SU-DHL-6 (cell line): ENCODE data around the gene ZCCHC7.
"Not testable (repeated sequence)": the region's sequence is repeated elsewhere in the genome, so short reads cannot be mapped to it uniquely, and the experiment has no call there.

Experiments used
- H2AFZ ChIP-seq: fragments of 200-600 bp; sonication (generic); 2 replicates; pipeline ENCODE4 v1.6.1; 2014; ENCODE audit warnings: low read depth, mild to moderate bottlenecking, moderate library complexity, mixed read lengths, antibody characterized with exemption, low read length; ENCODE audit not compliant: severe bottlenecking
- H3F3A ChIP-seq: fragments of 200-600 bp; shearing (Covaris generic); 2 replicates; pipeline ENCODE4 v1.6.0; 2016; ENCODE audit warnings: antibody characterized with exemption, mild to moderate bottlenecking; ENCODE audit not compliant: insufficient read depth
- H3K27ac ChIP-seq: fragments of 200-600 bp; sonication (generic); 2 replicates; pipeline ENCODE4 v1.5.1; 2016; ENCODE audit warnings: low read depth, mild to moderate bottlenecking, low read length, moderate library complexity, mixed read lengths
- H3K27me3 ChIP-seq: fragments of 200-600 bp; sonication (generic), shearing (Covaris generic); 2 replicates; pipeline ENCODE4 v1.6.0; 2014; ENCODE audit warnings: mild to moderate bottlenecking, low read length
- H3K36me3 ChIP-seq: fragments of 200-600 bp; sonication (generic); 2 replicates; pipeline ENCODE4 v1.6.1; 2014; ENCODE audit warnings: mild to moderate bottlenecking, low read length, mixed read lengths
- H3K4me2 ChIP-seq: fragments of 300-600, 200-600 bp; shearing (Covaris generic), sonication (generic); 2 replicates; pipeline ENCODE4 v1.6.0; 2014; ENCODE audit warnings: low read length, low read depth, mild to moderate bottlenecking; ENCODE audit not compliant: poor library complexity, severe bottlenecking
- H3K4me3 ChIP-seq: fragments of 200-600 bp; sonication (generic); 2 replicates; pipeline ENCODE4 v1.5.1; 2014; ENCODE audit warnings: antibody characterized with exemption, low read length, mild to moderate bottlenecking, mixed read lengths; ENCODE audit not compliant: insufficient read depth, poor library complexity, severe bottlenecking
- H3K79me2 ChIP-seq: fragments of 200-600 bp; sonication (generic); 2 replicates; pipeline ENCODE4 v1.6.1; 2014; ENCODE audit warnings: mild to moderate bottlenecking, low read length, moderate library complexity; ENCODE audit not compliant: insufficient read depth
- H3K9ac ChIP-seq: fragments of 200-600 bp; sonication (generic); 2 replicates; pipeline ENCODE4 v1.7.0; 2014; ENCODE audit warnings: mild to moderate bottlenecking, low read length
- H3K9me2 ChIP-seq: fragments of 200-600 bp; sonication (generic); replicated peaks from 2 replicates; pipeline ENCODE4 v1.6.1; 2014; ENCODE audit warnings: low read length; ENCODE audit not compliant: insufficient read depth
- H3K9me3 ChIP-seq: fragments of 200-600 bp; sonication (generic); 2 replicates; pipeline ENCODE4 v1.6.1; 2014; ENCODE audit warnings: low read length, mixed read lengths; ENCODE audit not compliant: insufficient read depth
- H4K20me1 ChIP-seq: fragments of 200-600 bp; sonication (generic); 2 replicates; pipeline ENCODE4 v1.6.1; 2014; ENCODE audit warnings: low read depth, mild to moderate bottlenecking, antibody characterized with exemption, low read length, moderate library complexity, mixed read lengths
- EZH2phosphoT487 ChIP-seq: fragments of 200-600 bp; sonication (generic), shearing (Covaris generic); conservative IDR thresholded peaks from 2 replicates; pipeline ENCODE4 v1.6.1; 2018; ENCODE audit warnings: mild to moderate bottlenecking, antibody characterized with exemption, low read length, moderate library complexity, mixed read lengths
- TF ChIP-seq, protein P1 (sequence below): fragments of 200-600 bp; sonication (generic); IDR thresholded peaks from one replicate; pipeline ENCODE4 v1.5.1; 2017; ENCODE audit warnings: antibody characterized with exemption, mild to moderate bottlenecking, low read length, moderate library complexity; ENCODE audit not compliant: insufficient read depth, poor library complexity, severe bottlenecking

The ZCCHC7 gene

DNA sequence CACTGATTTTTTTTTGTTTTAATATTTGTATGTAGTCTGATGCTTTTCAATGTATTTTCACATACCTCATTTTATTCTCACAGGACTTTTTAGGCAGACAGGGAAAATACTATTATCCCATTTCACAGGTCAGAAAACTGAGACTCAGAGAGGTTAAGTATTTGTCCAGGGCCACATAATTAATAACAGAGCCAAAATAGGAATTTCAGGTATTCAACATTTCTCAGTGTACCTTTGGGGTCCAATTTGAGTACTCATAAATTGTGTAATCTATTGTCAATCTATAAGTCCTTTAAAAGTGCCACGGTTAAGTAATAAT is 181.4 kb downstream of the ZCCHC7 start:
- Histone ChIP-seq H3K27ac (peak overlapping the region; percentile 98), H3K4me2 (peak overlapping the region; percentile 95), H4K20me1 (no peaks in the 10 kb centered on the region), H3K9ac (peak overlapping the region; percentile 60), H3K4me3 (peak overlapping the region; percentile 32), H3K9me3 (no peaks in the 10 kb centered on the region), H3K36me3 (peaks cover 16% of the 10 kb centered on the region), H3K9me2 (no peaks in the 10 kb centered on the region), H3K79me2 (peaks cover 83% of the 10 kb centered on the region), H3K27me3 (no peaks in the 10 kb centered on the region), H2AFZ (no peak overlapping the region), H3F3A (peaks cover 83% of the 10 kb centered on the region)
- TF ChIP-seq, protein P1, sequence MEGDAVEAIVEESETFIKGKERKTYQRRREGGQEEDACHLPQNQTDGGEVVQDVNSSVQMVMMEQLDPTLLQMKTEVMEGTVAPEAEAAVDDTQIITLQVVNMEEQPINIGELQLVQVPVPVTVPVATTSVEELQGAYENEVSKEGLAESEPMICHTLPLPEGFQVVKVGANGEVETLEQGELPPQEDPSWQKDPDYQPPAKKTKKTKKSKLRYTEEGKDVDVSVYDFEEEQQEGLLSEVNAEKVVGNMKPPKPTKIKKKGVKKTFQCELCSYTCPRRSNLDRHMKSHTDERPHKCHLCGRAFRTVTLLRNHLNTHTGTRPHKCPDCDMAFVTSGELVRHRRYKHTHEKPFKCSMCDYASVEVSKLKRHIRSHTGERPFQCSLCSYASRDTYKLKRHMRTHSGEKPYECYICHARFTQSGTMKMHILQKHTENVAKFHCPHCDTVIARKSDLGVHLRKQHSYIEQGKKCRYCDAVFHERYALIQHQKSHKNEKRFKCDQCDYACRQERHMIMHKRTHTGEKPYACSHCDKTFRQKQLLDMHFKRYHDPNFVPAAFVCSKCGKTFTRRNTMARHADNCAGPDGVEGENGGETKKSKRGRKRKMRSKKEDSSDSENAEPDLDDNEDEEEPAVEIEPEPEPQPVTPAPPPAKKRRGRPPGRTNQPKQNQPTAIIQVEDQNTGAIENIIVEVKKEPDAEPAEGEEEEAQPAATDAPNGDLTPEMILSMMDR, result no peak
- no peak for TF ChIP-seq EZH2phosphoT487

- peak overlapping the region; percentile 60 for H3K9ac ChIP-seq
These were observed 181.9 kb downstream of the ZCCHC7 start for GRCh38 chr9:37302277-37302676.

DNA sequence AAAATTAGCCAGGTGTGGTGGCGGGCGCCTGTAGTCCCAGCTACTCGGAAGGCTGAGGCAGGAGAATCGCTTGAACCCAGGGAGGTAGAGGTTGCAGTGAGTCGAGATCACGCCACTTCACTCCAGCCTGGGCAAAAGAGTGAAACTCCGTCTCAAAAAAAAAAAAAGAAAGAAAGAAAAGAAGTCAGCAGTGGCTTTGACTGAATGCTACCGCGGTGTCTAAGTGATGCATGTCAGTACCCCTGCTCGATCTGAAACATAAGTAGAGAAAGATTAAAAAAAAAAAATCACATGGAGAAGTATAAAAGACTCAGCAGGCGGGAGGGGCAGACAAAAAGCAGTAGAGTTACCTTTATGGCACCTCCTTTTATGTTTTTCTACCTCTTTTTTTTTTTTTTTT is 182.9 kb downstream of the ZCCHC7 start:
- H3K9me2 ChIP-seq, H3K27me3 ChIP-seq, H4K20me1 ChIP-seq, H2AFZ ChIP-seq, H3K9me3 ChIP-seq: not testable (repeated sequence)
- H3K9ac ChIP-seq, result peak overlapping the region; percentile 60
- H3K79me2 ChIP-seq, result peaks cover 82% of the 10 kb centered on the region
- peak overlapping the region; percentile 98 for H3K27ac ChIP-seq
- H3K4me3 ChIP-seq, result peak overlapping the region; percentile 45
- peaks cover 30% of the 10 kb centered on the region for H3K36me3 ChIP-seq
- peak overlapping the region; percentile 95 for H3K4me2 ChIP-seq
- H3F3A ChIP-seq, result peaks cover 84% of the 10 kb centered on the region

More at GRCh38 chr9:37302277-37302676, 181.9 kb downstream of the ZCCHC7 start:
- H3K36me3 ChIP-seq, result peaks cover 20% of the 10 kb centered on the region
- no peaks in the 10 kb centered on the region for H4K20me1 ChIP-seq
- H3K9me2 ChIP-seq, result no peaks in the 10 kb centered on the region
- no peak for TF ChIP-seq EZH2phosphoT487
- TF ChIP-seq, protein P1, result no peak
- peaks cover 84% of the 10 kb centered on the region for H3F3A ChIP-seq
- peak overlapping the region; percentile 98 for H3K27ac ChIP-seq
- H3K9me3 ChIP-seq, result no peaks in the 10 kb centered on the region
- H3K79me2 ChIP-seq, result peaks cover 82% of the 10 kb centered on the region
- peak overlapping the region; percentile 95 for H3K4me2 ChIP-seq
- H3K4me3 ChIP-seq, result peak overlapping the region; percentile 45
- H2AFZ ChIP-seq, result no peak overlapping the region
- H3K27me3 ChIP-seq, result no peaks in the 10 kb centered on the region

DNA sequence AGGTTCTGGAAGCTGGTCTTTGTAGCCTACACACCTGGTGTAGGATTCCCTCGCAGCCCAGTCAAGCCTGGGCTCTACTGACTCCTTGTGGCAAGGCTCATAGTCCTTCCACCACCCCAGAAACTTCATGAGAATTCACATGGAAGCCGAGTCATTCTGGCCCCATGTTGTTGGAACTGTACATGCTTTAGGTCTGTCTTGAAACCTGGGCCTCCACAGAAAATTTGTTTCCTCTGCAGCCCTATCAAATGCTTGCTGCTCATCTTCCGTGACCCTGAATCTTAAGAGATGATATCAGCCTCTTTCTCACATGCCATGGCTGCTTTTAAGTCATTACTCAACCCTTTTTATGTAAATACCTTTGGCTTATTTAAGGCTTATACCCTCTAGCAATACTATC is 188.8 kb downstream of the ZCCHC7 start:
- Histone ChIP-seq H3K27ac (peak overlapping the region; percentile 62), H2AFZ (no peak overlapping the region), H3K79me2 (peaks cover 48% of the 10 kb centered on the region), H3K4me2 (no peak overlapping the region), H3K36me3 (peaks cover 77% of the 10 kb centered on the region), H3K9me3 (no peaks in the 10 kb centered on the region), H4K20me1 (no peaks in the 10 kb centered on the region), H3K4me3 (no peak overlapping the region), H3K9me2 (no peaks in the 10 kb centered on the region), H3K27me3 (no peaks in the 10 kb centered on the region), H3F3A (peaks cover 44% of the 10 kb centered on the region), H3K9ac (no peak overlapping the region)
- TF ChIP-seq EZH2phosphoT487, result no peak
- TF ChIP-seq, protein P1, result peak; percentile 41
